Mesendoderm (in vitro differentiated cells): ENCODE results near the gene HAGH.

Experiments
- DNase-seq: peaks from one replicate; pipeline ENCODE4 v3.0.0; 2013
- H2AK5ac ChIP-seq: 2 replicates; pipeline ENCODE4 v1.6.1; 2013; ENCODE audit warnings: low read length, inconsistent platforms
- H2BK120ac ChIP-seq: 2 replicates; pipeline ENCODE4 v1.6.1; 2013; ENCODE audit warnings: low read depth, mild to moderate bottlenecking, low read length, moderate library complexity, mixed read lengths
- H2BK15ac ChIP-seq: replicated peaks from 2 replicates; pipeline ENCODE4 v1.6.1; 2013; ENCODE audit warnings: low read depth, mild to moderate bottlenecking, moderate library complexity
- H2BK5ac ChIP-seq: 2 replicates; pipeline ENCODE4 v1.6.1; 2013; ENCODE audit warnings: low read length, inconsistent platforms
- H3K18ac ChIP-seq: 2 replicates; pipeline ENCODE4 v1.6.1; 2013; ENCODE audit warnings: mild to moderate bottlenecking, low read length, mixed read lengths
- H3K23ac ChIP-seq: one replicate; pipeline ENCODE4 v1.6.1; 2013; ENCODE audit warnings: low read length
- H3K27ac ChIP-seq: 2 replicates; pipeline ENCODE4 v1.5.1; 2013; ENCODE audit warnings: low read depth, mild to moderate bottlenecking, inconsistent platforms, low read length, moderate library complexity
- H3K27me3 ChIP-seq: 2 replicates; pipeline ENCODE4 v1.6.1; 2013; ENCODE audit warnings: low read length, control low read depth, mild to moderate bottlenecking, inconsistent platforms; ENCODE audit not compliant: insufficient read depth, poor library complexity
- H3K36me3 ChIP-seq: 2 replicates; pipeline ENCODE4 v1.6.1; 2013; ENCODE audit warnings: low read length, inconsistent platforms; ENCODE audit not compliant: control insufficient read depth, insufficient read depth
- H3K4ac ChIP-seq: one replicate; pipeline ENCODE4 v1.6.1; 2013; ENCODE audit warnings: low read depth, mild to moderate bottlenecking, low read length, moderate library complexity
- H3K4me1 ChIP-seq: 2 replicates; pipeline ENCODE4 v1.6.1; 2013; ENCODE audit warnings: low read depth, low read length, inconsistent platforms; ENCODE audit not compliant: control insufficient read depth
- H3K4me2 ChIP-seq: 2 replicates; pipeline ENCODE4 v1.6.1; 2013; ENCODE audit warnings: low read length
- H3K4me3 ChIP-seq: 2 replicates; pipeline ENCODE4 v1.5.1; 2013; ENCODE audit warnings: mild to moderate bottlenecking, low read length
- H3K56ac ChIP-seq: one replicate; pipeline ENCODE4 v1.6.1; 2013; ENCODE audit warnings: low read length
- H3K79me1 ChIP-seq: 2 replicates; pipeline ENCODE4 v1.6.1; 2013; ENCODE audit warnings: low read length, inconsistent platforms
- H3K79me2 ChIP-seq: 2 replicates; pipeline ENCODE4 v1.6.1; 2013; ENCODE audit warnings: mild to moderate bottlenecking, low read length; ENCODE audit not compliant: control insufficient read depth, insufficient read depth
- H3K9ac ChIP-seq: 2 replicates; pipeline ENCODE4 v1.6.1; 2013; ENCODE audit warnings: low read length, inconsistent platforms
- H4K5ac ChIP-seq: one replicate; pipeline ENCODE4 v1.6.1; 2013; ENCODE audit warnings: low read length
- H4K8ac ChIP-seq: one replicate; pipeline ENCODE4 v1.6.1; 2013; ENCODE audit warnings: low read depth, mild to moderate bottlenecking, control low read depth, low read length, moderate library complexity
- WGBS: extraction: QIAGEN DNeasy Blood & Tissue Kit; methylation state at CpG from one replicate; pipeline ENCODE4 v1.1.7; 2013; ENCODE audit warnings: low lambda C conversion rate, missing lambda C conversion rate; ENCODE audit not compliant: insufficient coverage; ENCODE audit errors: extremely low coverage; 5-methylcytosine and 5-hydroxymethylcytosine counted together

HAGH gene

DNA sequence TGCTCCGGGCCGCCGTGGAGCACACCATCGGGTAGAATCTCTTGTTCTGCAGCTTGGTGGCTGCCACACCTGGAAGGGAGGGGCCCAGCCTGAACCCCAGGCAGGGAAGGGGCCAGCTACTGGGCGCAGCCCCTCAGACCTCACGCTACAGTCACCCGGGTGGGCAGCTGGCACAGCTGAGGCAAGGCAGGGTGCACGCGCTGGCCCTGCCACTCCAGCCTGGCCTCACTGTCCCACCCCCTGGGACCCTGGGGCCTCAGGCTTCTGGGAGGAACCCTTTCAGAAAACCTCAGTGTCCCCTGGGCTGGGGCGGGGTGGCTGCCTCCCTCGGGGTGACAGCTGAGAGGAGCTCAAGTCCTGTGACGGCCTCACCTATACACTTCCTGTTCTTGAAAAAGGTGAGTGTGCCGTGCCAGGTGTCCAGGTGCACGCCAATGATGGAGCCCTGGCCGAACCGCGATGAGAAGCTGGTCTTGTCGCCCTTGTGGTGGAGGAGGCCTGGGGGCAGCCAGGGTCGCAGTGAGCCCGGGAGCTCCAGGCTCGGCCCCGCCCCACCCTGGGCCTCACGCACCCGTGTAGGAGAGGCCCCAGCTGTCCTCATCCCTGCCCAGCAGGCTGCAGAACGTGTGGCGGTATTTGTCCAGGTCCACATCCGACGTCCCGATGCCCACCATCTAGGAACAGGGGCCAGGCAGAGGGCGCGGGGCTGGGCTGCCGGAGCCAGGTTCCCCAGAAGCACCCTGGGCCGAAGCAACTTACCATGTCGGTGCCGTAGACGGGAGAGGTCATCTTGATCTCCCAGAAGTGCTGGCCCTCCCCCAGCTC, 49.0 kb downstream of the HAGH start:
- H3K23ac ChIP-seq: no peak overlapping the region
- no peak overlapping the region for H2BK5ac ChIP-seq
- no peak overlapping the region for H3K27ac ChIP-seq
- H3K18ac ChIP-seq: no peak overlapping the region
- H3K4ac ChIP-seq: no peak overlapping the region
- no peak overlapping the region for H4K5ac ChIP-seq
- no peak overlapping the region for H2BK120ac ChIP-seq
- peaks cover 3% of the 10 kb centered on the region for H3K79me2 ChIP-seq
- no peak overlapping the region for H3K9ac ChIP-seq
- DNase-seq: no peak
- H2AK5ac ChIP-seq: no peak overlapping the region
- H3K56ac ChIP-seq: no peak overlapping the region
- no peaks in the 10 kb centered on the region for H3K27me3 ChIP-seq
- H3K36me3 ChIP-seq: no peaks in the 10 kb centered on the region
- H3K79me1 ChIP-seq: peaks cover 6% of the 10 kb centered on the region
- H2BK15ac ChIP-seq: no peak overlapping the region
- no peak overlapping the region for H3K4me3 ChIP-seq
- WGBS: no CpG with 5 or more reads among the region's 36 CpGs
- no peaks in the 10 kb centered on the region for H3K4me1 ChIP-seq
- H4K8ac ChIP-seq: no peak overlapping the region
- H3K4me2 ChIP-seq: no peak overlapping the region

DNA sequence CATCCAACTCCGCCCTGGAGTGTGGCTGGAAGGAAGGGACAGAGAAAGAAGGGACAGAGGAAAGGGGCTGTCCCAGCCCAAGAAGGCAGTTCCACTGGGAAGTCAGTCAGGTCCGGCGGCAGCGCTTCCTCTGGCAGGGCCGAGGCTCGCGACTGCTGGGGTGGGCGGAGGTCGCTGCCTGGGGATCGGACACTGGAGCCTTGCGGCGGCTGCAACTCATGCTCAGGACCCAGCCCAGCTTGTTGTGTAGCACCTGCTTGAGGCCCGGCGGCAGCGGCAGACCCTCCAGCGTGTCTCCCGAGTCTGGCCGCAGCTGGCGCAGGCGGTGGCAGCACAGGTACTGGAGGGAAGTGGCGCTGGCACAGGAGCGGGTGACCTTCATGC, 49.6 kb downstream of the HAGH start:
- no peak overlapping the region for H2AK5ac ChIP-seq
- no peak overlapping the region for H2BK5ac ChIP-seq
- H3K27me3 ChIP-seq: no peaks in the 10 kb centered on the region
- H3K79me2 ChIP-seq: peaks cover 8% of the 10 kb centered on the region
- H3K23ac ChIP-seq: no peak overlapping the region
- H2BK120ac ChIP-seq: no peak overlapping the region
- H3K79me1 ChIP-seq: peaks cover 6% of the 10 kb centered on the region
- H3K18ac ChIP-seq: no peak overlapping the region
- H3K27ac ChIP-seq: no peak overlapping the region
- H3K9ac ChIP-seq: no peak overlapping the region
- no peak overlapping the region for H4K8ac ChIP-seq
- H2BK15ac ChIP-seq: no peak overlapping the region
- no CpG with 5 or more reads among the region's 22 CpGs for WGBS
- DNase-seq: no peak
- H4K5ac ChIP-seq: no peak overlapping the region
- H3K4me2 ChIP-seq: no peak overlapping the region
- no peak overlapping the region for H3K4me3 ChIP-seq
- H3K36me3 ChIP-seq: no peaks in the 10 kb centered on the region
- no peak overlapping the region for H3K56ac ChIP-seq
- H3K4ac ChIP-seq: no peak overlapping the region
- H3K4me1 ChIP-seq: no peaks in the 10 kb centered on the region

DNA sequence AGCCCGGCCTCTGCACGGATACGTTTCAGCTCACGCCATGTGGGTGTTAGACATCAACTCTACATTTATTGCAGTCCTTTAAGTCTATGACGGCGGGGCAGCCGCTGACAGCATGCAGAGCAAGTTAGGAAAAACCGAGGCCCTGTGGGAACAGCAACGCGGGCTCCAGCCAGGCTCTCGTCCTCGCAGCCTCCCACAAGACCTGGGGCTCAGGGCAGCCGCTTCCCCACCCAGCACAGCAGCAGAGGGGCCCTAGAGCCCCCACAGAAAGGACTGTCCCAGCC, 50.0 kb downstream of the HAGH start:
- no CpG with 5 or more reads among the region's 13 CpGs for WGBS
- Histone ChIP-seq H2AK5ac (no peak overlapping the region), H3K79me2 (peaks cover 11% of the 10 kb centered on the region), H3K23ac (no peak overlapping the region), H4K5ac (no peak overlapping the region), H2BK15ac (no peak overlapping the region), H2BK120ac (no peak overlapping the region), H3K36me3 (no peaks in the 10 kb centered on the region), H3K27ac (no peak overlapping the region), H4K8ac (no peak overlapping the region), H3K56ac (no peak overlapping the region), H3K27me3 (no peaks in the 10 kb centered on the region), H3K4me2 (no peak overlapping the region), H3K79me1 (peaks cover 8% of the 10 kb centered on the region), H3K4me1 (no peaks in the 10 kb centered on the region), H3K18ac (no peak overlapping the region), H3K4ac (no peak overlapping the region), H3K9ac (no peak overlapping the region), H2BK5ac (no peak overlapping the region), H3K4me3 (no peak overlapping the region)
- no peak for DNase-seq

DNA sequence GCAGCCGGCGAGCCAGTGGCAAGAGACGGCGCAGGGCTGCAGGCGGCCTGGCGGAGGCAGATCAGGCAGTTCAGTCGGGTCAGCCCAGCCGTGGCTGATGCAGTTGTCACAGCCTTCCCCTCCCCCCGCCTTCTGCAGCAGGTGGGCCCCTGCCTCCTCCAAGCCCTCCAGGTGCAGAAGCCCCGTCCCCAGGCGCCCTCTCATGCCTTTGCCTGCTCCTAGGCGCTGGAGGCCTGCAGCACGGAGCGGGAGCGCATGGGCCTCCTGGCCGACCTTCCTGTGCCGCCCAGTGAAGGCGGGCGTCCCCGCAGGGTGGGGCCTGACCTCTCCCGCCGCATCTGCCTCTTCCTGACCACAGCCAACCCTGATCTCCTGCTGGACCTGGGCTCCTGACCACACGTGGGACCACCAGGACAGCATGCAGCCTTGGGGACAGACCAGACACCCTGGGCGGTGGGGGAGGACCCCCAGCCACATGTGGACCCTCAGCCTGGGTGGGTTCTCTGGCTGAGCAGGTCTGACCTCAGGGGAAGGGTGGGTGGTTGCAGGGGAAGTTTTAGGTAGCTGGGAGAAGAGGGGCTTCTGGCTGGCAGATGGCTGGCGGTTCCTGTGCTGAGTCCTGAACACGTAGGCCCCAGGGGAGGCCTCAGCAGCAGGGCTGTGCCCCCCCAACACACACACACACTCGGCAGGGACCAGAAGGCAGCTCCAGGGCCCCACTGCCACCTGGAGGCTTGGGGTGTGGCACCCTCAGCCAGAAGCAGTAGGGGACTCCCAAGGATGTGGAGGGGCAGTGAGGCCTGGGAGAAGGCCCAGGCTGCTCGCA, 50.6 kb downstream of the HAGH start:
- no peaks in the 10 kb centered on the region for H3K27me3 ChIP-seq
- H4K8ac ChIP-seq: no peak overlapping the region
- H2BK15ac ChIP-seq: no peak overlapping the region
- no peak overlapping the region for H2AK5ac ChIP-seq
- no peaks in the 10 kb centered on the region for H3K36me3 ChIP-seq
- no peak overlapping the region for H3K4me3 ChIP-seq
- H3K18ac ChIP-seq: no peak overlapping the region
- H3K79me1 ChIP-seq: peaks cover 8% of the 10 kb centered on the region
- H2BK120ac ChIP-seq: no peak overlapping the region
- peaks cover 11% of the 10 kb centered on the region for H3K79me2 ChIP-seq
- DNase-seq: no peak
- no peak overlapping the region for H2BK5ac ChIP-seq
- no peaks in the 10 kb centered on the region for H3K4me1 ChIP-seq
- no peak overlapping the region for H3K56ac ChIP-seq
- no peak overlapping the region for H3K23ac ChIP-seq
- no peak overlapping the region for H3K9ac ChIP-seq
- H3K27ac ChIP-seq: no peak overlapping the region
- no peak overlapping the region for H3K4ac ChIP-seq
- WGBS: no CpG with 5 or more reads among the region's 28 CpGs
- H4K5ac ChIP-seq: no peak overlapping the region
- no peak overlapping the region for H3K4me2 ChIP-seq

DNA sequence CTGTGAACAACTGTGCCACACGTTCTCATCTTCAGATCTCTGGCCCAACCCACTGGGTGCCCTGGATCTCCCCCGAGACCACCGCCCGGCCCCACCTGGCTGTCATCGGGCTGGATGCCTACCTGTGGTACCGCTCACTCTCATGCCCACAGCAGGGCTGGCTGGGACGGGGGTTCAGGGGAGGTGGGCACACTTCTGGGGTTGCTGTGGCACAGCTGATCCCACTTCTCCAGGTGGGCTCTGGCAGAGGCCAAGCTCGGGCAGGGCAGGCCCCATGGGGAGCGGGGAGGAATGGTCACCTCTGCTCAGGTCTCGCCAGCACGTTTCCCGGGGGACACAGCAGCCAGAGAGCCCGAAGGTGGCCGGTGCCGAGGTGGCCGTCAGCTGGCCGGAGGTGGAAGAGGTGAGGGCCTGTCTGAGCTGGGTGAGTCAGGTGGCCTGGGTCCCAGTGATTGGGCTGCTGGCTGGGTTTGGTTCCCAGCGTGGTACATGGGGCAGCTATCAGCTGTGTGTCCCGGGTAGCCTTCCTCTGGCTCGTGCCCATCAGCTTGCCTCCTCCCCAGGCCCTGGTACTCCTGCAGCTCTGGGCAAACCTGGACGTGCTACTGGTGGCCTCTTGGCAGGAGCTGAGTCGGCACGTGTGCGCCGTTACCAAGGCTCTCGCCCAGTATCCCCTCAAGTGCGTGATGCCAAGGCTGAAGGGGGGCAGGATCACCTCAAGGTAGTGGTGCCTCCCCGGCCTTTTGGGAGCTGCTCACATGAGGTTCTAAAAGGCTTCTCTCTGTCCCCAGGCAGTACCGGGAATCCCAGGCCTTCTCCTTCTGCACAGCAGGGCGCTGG, 51.4 kb downstream of the HAGH start:
- Histone ChIP-seq H2BK15ac (no peak overlapping the region), H4K5ac (no peak overlapping the region), H3K4me2 (no peak overlapping the region), H3K23ac (no peak overlapping the region), H3K27me3 (no peaks in the 10 kb centered on the region), H2BK120ac (no peak overlapping the region), H3K18ac (no peak overlapping the region), H3K79me1 (peaks cover 8% of the 10 kb centered on the region), H3K9ac (no peak overlapping the region), H3K79me2 (peaks cover 11% of the 10 kb centered on the region), H3K27ac (no peak overlapping the region), H2AK5ac (no peak overlapping the region), H3K4me1 (no peaks in the 10 kb centered on the region), H3K36me3 (no peaks in the 10 kb centered on the region), H3K56ac (no peak overlapping the region), H3K4me3 (no peak overlapping the region), H2BK5ac (no peak overlapping the region), H4K8ac (no peak overlapping the region), H3K4ac (no peak overlapping the region)
- whole genome bisulfite sequencing: no CpG with 5 or more reads among the region's 30 CpGs
- DNase-seq: no peak
